HG03558 (cell line): ENCODE data around the gene ALKBH5.

ENCODE experiments used
- ATAC-seq: cut with Tn5 transposase; IDR thresholded peaks from one replicate; pipeline ENCODE4 v1.9.1; 2021; ENCODE audit warnings: moderate number of reproducible peaks; ENCODE audit not compliant: unreplicated experiment; ENCODE audit errors: extremely low read depth

ALKBH5 gene

GRCh38 chr17:18184143-18185031, 759 bp downstream of the ALKBH5 start:
- ATAC-seq: no peak

GRCh38 chr17:18185391-18185790, 1.8 kb downstream of the ALKBH5 start:
- ATAC-seq: no peak

GRCh38 chr17:18185832-18186626, 2.4 kb downstream of the ALKBH5 start:
- ATAC-seq: no peak

DNA sequence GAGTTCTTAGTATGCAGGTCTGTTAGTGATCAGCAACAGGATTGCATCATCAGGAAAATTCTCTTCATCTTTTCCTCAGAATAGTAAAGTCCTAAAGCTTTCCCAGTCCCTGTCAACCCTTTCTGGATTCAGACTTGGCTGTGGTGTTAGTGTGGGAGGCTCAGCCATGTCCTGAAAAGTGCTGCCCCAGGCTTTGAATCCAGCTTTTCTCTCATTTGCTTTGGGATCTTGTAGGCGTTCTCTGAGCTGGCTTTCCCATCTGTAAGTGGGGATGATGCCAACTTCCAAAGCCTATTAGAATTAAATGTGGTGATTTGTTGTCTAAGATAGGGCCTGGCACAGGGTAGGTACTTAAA, 3.0 kb downstream of the ALKBH5 start:
- ATAC-seq: no peak

GRCh38 chr17:18187226-18187625, 3.6 kb downstream of the ALKBH5 start:
- no peak for ATAC-seq

GRCh38 chr17:18187821-18188761, 4.5 kb downstream of the ALKBH5 start:
- ATAC-seq: no peak

DNA sequence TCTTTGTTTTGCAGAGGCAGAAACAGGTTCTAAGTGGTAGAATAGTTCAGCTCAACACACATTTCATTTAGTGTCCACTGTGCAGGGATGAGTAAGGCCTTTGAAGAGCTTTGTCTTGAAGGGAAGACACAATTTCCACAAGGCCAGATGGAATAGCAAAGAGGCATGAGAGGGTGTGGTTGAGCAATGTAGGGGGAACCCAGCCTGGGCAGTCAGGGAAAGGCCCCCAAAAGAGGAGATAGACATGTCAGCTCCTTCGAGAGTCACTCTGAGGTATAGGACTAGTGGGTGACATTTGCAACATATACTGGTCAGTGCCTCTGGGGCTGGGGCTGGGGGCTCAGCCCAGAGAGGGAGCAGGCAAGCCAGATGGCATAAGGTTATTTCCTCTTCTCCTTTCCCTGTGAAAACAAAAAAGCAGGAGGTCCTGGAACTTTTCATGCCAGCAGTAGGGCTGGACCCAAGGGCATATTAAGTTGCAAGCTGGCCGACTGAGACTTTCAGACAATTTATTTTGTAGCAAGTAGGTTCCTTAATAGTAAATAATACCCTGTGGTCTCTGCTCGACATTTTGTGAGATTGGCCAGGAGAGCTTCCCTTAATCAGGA, 7.1 kb downstream of the ALKBH5 start:
- ATAC-seq: no peak

GRCh38 chr17:18191236-18191667, 7.6 kb downstream of the ALKBH5 start:
- ATAC-seq: no peak

GRCh38 chr17:18191967-18192366, 8.3 kb downstream of the ALKBH5 start:
- ATAC-seq: no peak

- no peak for ATAC-seq
Measured at GRCh38 chr17:18194394-18194793, 10.8 kb downstream of the ALKBH5 start.

- ATAC-seq: no peak
Measured at GRCh38 chr17:18194804-18195203, 11.2 kb downstream of the ALKBH5 start.

DNA sequence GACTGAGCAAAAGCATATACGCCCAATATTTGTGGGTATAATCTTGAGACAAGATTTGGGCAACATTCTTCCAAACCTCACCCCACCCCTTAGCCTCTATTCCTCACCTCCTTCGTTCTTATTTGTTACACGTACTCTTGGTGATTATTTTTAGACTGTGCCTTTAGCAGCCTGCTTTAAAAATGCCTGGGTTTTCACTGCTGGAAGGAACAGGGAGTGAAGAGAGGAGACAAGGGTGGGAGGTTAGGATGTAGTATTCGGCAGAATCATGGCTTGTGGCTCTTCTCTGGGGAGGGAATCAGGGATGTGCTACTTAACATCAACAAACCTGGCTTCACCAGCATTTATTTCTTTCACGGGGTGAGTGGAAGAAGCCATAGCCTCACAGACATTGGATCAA, 11.6 kb downstream of the ALKBH5 start:
- no peak for ATAC-seq

- no peak for ATAC-seq
Measured at GRCh38 chr17:18197535-18198194, 14.0 kb downstream of the ALKBH5 start.

GRCh38 chr17:18198530-18198929, 14.9 kb downstream of the ALKBH5 start:
- ATAC-seq: no peak

DNA sequence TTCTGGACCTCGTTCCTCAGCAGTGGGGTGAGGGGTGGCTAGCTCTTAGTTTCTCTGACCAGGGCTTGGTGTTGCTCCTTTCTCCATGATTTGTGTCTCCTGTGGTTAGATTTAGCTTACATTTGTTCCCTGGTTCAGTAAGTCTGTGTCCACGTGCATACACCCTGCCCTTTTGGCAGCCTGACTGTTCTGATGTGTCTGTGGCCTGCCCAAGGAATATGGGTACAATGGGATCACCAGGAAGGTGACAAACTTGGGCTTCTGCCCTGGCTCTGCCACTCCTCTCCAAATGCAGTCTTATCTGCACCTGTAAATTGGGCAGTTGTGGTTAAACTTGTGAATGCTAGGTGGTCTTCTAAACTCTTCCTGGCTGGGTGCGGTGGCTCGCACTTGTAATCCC, 17.5 kb downstream of the ALKBH5 start:
- ATAC-seq: no peak

DNA sequence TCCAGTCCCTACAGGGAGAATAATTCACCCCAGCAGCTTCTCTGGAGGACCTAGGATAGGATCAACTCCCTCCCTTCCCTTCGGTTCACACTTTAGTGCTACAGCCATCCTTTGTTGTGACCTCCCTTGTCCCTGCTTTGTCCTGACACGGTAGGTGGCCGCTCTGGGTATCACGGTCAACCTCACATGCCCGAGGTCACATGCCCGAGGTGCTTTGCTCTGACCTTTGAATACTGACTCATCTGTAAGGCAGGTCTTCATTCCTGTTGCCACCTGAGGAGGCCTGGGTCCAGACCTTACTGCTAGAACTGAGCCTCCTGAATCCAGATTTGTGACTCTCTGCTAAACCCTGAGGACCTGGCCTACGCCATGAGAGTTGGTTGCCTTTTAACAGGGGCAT, 19.7 kb downstream of the ALKBH5 start:
- no peak for ATAC-seq

DNA sequence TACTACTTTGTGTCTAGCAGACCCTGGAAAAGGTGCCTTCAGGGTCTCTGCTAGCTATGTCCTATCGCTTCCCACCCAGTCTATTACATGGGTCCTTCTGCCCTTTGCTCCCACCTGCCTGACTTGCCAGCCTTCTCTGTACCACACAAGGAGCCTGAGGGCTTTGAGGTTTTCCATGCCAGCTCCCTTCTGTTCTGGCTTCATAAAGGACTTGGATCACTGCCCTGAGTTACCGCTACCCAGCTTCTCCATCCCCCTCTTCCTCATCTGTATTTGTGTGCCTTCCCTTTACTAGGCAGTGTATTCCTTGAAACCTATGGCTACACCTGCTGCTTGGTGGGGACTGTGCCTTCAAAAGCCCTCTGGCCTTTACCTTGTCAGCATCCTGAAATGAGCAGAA, 22.2 kb downstream of the ALKBH5 start:
- ATAC-seq: no peak

DNA sequence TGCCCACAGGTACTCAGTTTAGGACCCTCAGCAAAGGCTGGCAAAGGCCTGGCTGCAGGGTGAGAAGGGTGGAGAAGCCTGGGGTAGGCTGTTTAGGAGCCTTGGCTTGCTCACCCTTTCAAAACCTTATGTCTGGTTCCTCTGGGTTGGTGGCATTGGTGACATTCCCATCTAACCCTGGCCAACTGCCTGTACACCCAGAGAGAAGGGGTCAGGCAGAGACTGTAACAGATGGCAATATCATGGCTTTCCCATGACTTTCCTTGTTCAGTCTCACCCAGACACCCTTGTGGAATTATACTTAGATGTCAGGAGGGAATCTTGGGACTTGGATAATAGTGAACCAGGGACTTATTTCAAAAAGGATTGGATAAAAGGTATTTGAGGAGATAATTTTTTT, 23.3 kb downstream of the ALKBH5 start:
- no peak for ATAC-seq

- ATAC-seq: no peak
Measured at GRCh38 chr17:18208092-18208491, 24.5 kb downstream of the ALKBH5 start.
